ENCODE results near the gene C16orf86. TPM values are rescaled to one million over a fixed set of nuclear protein-coding genes. Genes with fewer than 3 reads are reported as not detected.

C16orf86 gene
- total RNA-seq, 4 donors from 2014 or later = 15.9 to 31.2 (median 25.5) TPM

- H3K9me3 ChIP-seq = no peaks in the 10 kb centered on the region
- peaks cover 0 to 32% (median 12%) of the 10 kb centered on the region in 3 donors for H3K36me3 ChIP-seq
- TF ChIP-seq POLR2A (IDR thresholded peaks at IDR 0.05) (no peak), EP300 (IDR thresholded peaks at IDR 0.05) (no peak)
- TF ChIP-seq, protein P1, sequence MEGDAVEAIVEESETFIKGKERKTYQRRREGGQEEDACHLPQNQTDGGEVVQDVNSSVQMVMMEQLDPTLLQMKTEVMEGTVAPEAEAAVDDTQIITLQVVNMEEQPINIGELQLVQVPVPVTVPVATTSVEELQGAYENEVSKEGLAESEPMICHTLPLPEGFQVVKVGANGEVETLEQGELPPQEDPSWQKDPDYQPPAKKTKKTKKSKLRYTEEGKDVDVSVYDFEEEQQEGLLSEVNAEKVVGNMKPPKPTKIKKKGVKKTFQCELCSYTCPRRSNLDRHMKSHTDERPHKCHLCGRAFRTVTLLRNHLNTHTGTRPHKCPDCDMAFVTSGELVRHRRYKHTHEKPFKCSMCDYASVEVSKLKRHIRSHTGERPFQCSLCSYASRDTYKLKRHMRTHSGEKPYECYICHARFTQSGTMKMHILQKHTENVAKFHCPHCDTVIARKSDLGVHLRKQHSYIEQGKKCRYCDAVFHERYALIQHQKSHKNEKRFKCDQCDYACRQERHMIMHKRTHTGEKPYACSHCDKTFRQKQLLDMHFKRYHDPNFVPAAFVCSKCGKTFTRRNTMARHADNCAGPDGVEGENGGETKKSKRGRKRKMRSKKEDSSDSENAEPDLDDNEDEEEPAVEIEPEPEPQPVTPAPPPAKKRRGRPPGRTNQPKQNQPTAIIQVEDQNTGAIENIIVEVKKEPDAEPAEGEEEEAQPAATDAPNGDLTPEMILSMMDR (IDR thresholded peaks at IDR 0.05) = no peak
- peaks cover 0 to 9% (median 0%) of the 10 kb centered on the region in 4 donors for H3K4me1 ChIP-seq
- H3K4me3 ChIP-seq = no peak overlapping the region
- H3K27me3 ChIP-seq = peaks cover 0 to 24% of the 10 kb centered on the region in 2 donors
- WGBS, 2 donors = 67 to 78% methylated on average over 6 to 10 of the region's 10 CpGs
- H3K27ac ChIP-seq = no peak overlapping the region
- no peak for DNase-seq (ENCODE audit: low spot score in 2 of 2)
These were observed 24.6 kb upstream of the C16orf86 start for GRCh38 chr16:67641779-67642708.

GRCh38 chr16:67644038-67644437 lies 22.6 kb upstream of the C16orf86 start:
- Histone ChIP-seq H3K27me3 (peaks cover 0 to 44% of the 10 kb centered on the region in 2 donors), H3K4me3 (no peak overlapping the region), H3K36me3 (peaks cover 0 to 12% (median 0%) of the 10 kb centered on the region in 3 donors), H3K9me3 (no peaks in the 10 kb centered on the region), H3K4me1 (peaks cover 0 to 21% (median 0%) of the 10 kb centered on the region in 4 donors), H3K27ac (no peak overlapping the region)
- no peak for TF ChIP-seq POLR2A (IDR thresholded peaks at IDR 0.05)
- TF ChIP-seq EP300 (IDR thresholded peaks at IDR 0.05) = no peak
- TF ChIP-seq, protein P1 (IDR thresholded peaks at IDR 0.05) = no peak
- 85 to 88% methylated on average over 9 of the region's 9 CpGs for WGBS, 2 donors
- DNase-seq (ENCODE audit: low spot score in 2 of 2) = no peak

DNA sequence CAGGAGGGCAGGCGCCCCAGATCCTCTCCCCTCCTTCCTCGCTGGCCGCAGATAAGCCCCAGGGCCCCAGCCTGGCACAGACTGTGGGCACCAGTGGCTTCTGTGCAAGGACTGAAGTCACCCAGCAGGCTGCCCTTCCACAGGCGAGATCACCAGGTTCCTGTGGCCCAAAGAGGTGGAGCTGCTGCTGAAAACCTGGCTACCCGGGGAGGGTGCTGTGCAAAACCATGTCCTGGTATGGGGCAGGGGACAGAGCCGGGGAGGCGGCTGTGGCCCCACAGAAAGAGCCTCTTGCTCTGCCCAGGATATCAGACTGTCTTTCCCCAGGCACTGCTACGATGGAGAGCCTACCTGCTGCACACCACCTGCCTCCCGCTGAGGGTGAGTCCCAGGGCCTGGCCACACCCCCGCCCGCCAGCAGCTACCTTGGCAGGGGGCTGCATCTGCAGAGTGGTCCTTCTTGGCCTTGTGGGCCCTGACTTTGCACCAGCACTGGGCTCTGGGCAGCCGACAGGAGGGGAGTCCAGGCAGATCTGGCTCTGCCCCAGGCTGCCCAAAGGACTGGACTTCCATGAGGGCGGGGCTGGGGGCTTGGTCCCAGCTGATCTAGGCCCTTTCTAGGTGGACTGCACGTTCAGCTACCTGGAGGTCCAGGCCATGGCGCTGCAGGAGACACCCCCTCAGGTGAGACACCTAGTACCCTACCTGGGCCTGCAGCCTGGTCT lies 21.1 kb upstream of the C16orf86 start:
- TF ChIP-seq EP300 (IDR thresholded peaks at IDR 0.05) = no peak
- TF ChIP-seq POLR2A (IDR thresholded peaks at IDR 0.05) = no peak
- TF ChIP-seq, protein P1 (IDR thresholded peaks at IDR 0.05) = no peak
- peak overlapping the region in 2 of 4 donors; percentile 33 to 50 for H3K4me3 ChIP-seq
- peaks cover 0 to 32% (median 0%) of the 10 kb centered on the region in 4 donors for H3K4me1 ChIP-seq
- 82 to 91% methylated on average over 11 to 15 of the region's 15 CpGs for whole genome bisulfite sequencing, 2 donors
- DNase-seq (ENCODE audit: low spot score in 2 of 2) = no peak
- H3K27me3 ChIP-seq = peaks cover 0 to 59% of the 10 kb centered on the region in 2 donors
- no peaks in the 10 kb centered on the region for H3K36me3 ChIP-seq
- H3K27ac ChIP-seq = peak overlapping the region in 1 of 4 donors; percentile 67
- H3K9me3 ChIP-seq = no peaks in the 10 kb centered on the region

DNA sequence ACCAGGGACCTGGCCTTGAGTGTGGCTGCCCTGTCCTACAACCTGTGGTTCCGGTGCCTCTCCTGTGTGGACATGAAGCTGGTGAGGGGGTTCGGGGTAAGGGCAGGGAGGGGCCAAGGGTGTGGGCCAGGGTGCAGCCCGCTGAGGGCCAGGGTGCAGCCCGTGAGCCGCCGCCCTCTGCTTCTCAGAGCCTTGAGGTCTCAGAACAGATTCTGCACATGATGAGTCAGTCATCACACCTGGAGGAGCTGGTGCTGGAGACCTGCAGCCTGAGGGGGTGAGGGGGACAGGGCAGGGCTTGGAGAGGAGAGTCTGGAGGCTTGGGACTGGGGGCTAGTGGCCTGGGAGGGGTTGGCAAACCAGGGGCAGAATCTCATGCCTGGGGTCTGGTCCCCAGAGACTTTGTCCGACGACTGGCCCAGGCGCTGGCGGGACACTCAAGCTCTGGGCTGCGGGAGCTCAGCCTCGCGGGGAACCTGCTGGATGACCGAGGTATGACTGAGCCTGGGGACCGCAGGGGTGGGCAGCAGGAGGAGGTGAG lies 19.4 kb upstream of the C16orf86 start:
- Histone ChIP-seq H3K36me3 (no peaks in the 10 kb centered on the region), H3K27me3 (peaks cover 0 to 75% of the 10 kb centered on the region in 2 donors), H3K27ac (no peak overlapping the region), H3K4me1 (peaks cover 0 to 32% (median 0%) of the 10 kb centered on the region in 4 donors), H3K9me3 (no peaks in the 10 kb centered on the region), H3K4me3 (no peak overlapping the region)
- TF ChIP-seq POLR2A (IDR thresholded peaks at IDR 0.05) (no peak), EP300 (IDR thresholded peaks at IDR 0.05) (no peak)
- TF ChIP-seq, protein P1 (IDR thresholded peaks at IDR 0.05) = no peak
- 71 to 78% methylated on average over 13 to 14 of the region's 15 CpGs for WGBS, 2 donors
- DNase-seq (ENCODE audit: low spot score in 2 of 2) = no peak
